Cardiac fibroblast (primary cell): ENCODE results near the gene PDE9A.
A peak's percentile ranks its signal among the peaks of the same experiment; 100 is the strongest.

Experiments
- DNase-seq, 2 donors: peaks; one replicate each; pipeline versions ENCODE4 v3.0.0 to v3.0.0-alpha.2; 2010; ENCODE audit warnings: low read depth in 2 of 2
- H3K4me3 ChIP-seq, 2 donors: replicated peaks in 1 of 2; 1 replicate in 1 of 2; 2 replicates in 1 of 2; pipeline ENCODE4 v1.5.1; 2011; ENCODE audit warnings: low read depth in 2 of 2, low read length in 2 of 2, mild to moderate bottlenecking in 2 of 2, moderate library complexity in 1 of 2
- CTCF ChIP-seq: IDR thresholded peaks from one replicate; pipeline ENCODE4 v1.5.1; 2011; ENCODE audit warnings: low read depth, mild to moderate bottlenecking, low read length, inconsistent platforms

The PDE9A gene

GRCh38 chr21:42684109-42684916, 30.9 kb downstream of the PDE9A start:
- H3K4me3 ChIP-seq, result no peak overlapping the region
- no peak for TF ChIP-seq CTCF
- peak in 1 of 2 donors; percentile 37 for DNase-seq

- no peak overlapping the region for H3K4me3 ChIP-seq
- no peak for DNase-seq
- TF ChIP-seq CTCF, result no peak
These were observed 31.6 kb downstream of the PDE9A start for GRCh38 chr21:42685036-42685435.

- no peak for TF ChIP-seq CTCF
- no peak overlapping the region for H3K4me3 ChIP-seq
- DNase-seq, result no peak
These were observed 32.6 kb downstream of the PDE9A start for GRCh38 chr21:42685954-42686500.

- no peak for TF ChIP-seq CTCF
- no peak for DNase-seq
- no peak overlapping the region for H3K4me3 ChIP-seq
These were observed 34.4 kb downstream of the PDE9A start for GRCh38 chr21:42687796-42688195.

GRCh38 chr21:42688226-42688840, 34.9 kb downstream of the PDE9A start:
- no peak overlapping the region for H3K4me3 ChIP-seq
- no peak for TF ChIP-seq CTCF
- no peak for DNase-seq

GRCh38 chr21:42688841-42689371, 35.5 kb downstream of the PDE9A start:
- DNase-seq, result no peak
- TF ChIP-seq CTCF, result no peak

More at GRCh38 chr21:42688841-42689371, 35.5 kb downstream of the PDE9A start:
- no peak overlapping the region for H3K4me3 ChIP-seq
